ENCODE measurements around the gene CDH8.

Gene CDH8

DNA sequence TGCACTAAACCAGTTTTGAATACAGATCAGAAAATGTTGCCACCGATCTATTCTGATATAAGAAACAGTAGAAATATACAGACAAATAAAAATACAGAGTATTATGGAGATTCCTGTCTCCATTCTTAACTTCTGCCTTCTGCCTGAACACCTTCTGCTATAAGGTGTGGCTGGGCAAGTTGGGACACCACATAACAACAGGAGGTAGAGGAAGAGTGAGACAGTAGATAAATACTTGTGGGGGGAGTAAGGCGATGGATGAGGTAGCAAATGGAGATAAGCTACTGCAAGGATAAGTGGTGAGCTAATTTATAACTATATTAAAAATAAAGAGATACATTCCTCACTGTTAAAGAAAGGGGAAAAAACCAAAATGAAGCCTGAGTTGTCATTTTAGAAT is 143.7 kb downstream of the CDH8 start:
- H3K4me3 ChIP-seq, result no peak overlapping the region
- no peaks in the 10 kb centered on the region for H3K27me3 ChIP-seq
- H3K9me3 ChIP-seq, result no peaks in the 10 kb centered on the region
- TF ChIP-seq, protein P1, sequence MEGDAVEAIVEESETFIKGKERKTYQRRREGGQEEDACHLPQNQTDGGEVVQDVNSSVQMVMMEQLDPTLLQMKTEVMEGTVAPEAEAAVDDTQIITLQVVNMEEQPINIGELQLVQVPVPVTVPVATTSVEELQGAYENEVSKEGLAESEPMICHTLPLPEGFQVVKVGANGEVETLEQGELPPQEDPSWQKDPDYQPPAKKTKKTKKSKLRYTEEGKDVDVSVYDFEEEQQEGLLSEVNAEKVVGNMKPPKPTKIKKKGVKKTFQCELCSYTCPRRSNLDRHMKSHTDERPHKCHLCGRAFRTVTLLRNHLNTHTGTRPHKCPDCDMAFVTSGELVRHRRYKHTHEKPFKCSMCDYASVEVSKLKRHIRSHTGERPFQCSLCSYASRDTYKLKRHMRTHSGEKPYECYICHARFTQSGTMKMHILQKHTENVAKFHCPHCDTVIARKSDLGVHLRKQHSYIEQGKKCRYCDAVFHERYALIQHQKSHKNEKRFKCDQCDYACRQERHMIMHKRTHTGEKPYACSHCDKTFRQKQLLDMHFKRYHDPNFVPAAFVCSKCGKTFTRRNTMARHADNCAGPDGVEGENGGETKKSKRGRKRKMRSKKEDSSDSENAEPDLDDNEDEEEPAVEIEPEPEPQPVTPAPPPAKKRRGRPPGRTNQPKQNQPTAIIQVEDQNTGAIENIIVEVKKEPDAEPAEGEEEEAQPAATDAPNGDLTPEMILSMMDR (IDR thresholded peaks at IDR 0.05), result no peak
- no peak for DNase-seq
- intact Hi-C loops (cut with DNase I; ENCODE audit: low total_unique reads), result no loop called here
- H3K4me1 ChIP-seq, result peaks cover 0 to 6% (median 0%) of the 10 kb centered on the region in 4 donors
- H3K36me3 ChIP-seq, result no peaks in the 10 kb centered on the region
- H3K27ac ChIP-seq, result no peak overlapping the region

DNA sequence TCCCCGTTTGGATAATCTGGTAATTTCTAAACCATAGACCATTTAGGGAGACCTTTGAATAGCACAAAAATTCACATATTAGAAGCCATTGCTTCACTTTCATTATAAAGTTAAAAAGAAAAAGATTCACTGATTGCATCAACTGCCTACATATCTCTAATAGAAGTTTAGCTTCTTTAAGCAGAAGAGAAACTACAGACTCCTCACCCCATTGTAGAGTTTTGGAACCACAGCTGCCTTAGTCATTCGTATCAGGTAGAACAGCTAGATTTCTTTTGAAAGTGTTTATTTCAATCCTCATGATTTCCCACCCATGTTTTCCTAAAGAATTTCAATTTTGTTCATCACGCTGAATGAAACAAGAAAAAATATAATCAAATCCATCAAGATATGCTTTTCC is 144.8 kb downstream of the CDH8 start:
- Histone ChIP-seq H3K27ac (no peak overlapping the region), H3K4me1 (peaks cover 0 to 6% (median 0%) of the 10 kb centered on the region in 4 donors), H3K4me3 (no peak overlapping the region), H3K27me3 (no peaks in the 10 kb centered on the region), H3K36me3 (no peaks in the 10 kb centered on the region), H3K9me3 (no peaks in the 10 kb centered on the region)
- TF ChIP-seq, protein P1 (IDR thresholded peaks at IDR 0.05), result no peak
- no peak for DNase-seq
- intact Hi-C loops (cut with DNase I; ENCODE audit: low total_unique reads), result no loop called here

DNA sequence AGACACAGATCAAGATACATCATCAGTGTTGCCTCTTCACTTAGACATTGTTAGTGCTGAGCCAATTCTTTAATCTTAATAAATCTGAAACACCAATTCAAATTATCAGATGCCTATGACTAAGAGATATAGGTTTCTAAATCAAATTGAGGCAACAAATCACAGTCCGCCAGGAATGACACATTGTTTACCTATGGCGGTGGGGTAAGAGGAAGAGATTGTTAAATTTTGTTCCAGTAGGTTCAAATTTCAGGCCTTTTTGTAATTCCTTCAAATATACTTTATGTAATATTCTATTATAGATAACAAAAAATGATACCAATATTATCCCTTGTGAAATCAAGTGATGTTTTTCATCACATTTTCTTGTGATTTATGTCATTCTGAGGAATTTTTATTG is 145.9 kb downstream of the CDH8 start:
- no peaks in the 10 kb centered on the region for H3K36me3 ChIP-seq
- no peak overlapping the region for H3K27ac ChIP-seq
- H3K27me3 ChIP-seq, result no peaks in the 10 kb centered on the region
- H3K4me3 ChIP-seq, result no peak overlapping the region
- intact Hi-C loops (cut with DNase I; ENCODE audit: low total_unique reads), result no loop called here
- peaks cover 0 to 6% (median 0%) of the 10 kb centered on the region in 4 donors for H3K4me1 ChIP-seq
- H3K9me3 ChIP-seq, result no peaks in the 10 kb centered on the region
- TF ChIP-seq, protein P1 (IDR thresholded peaks at IDR 0.05), result no peak
- DNase-seq, result no peak

DNA sequence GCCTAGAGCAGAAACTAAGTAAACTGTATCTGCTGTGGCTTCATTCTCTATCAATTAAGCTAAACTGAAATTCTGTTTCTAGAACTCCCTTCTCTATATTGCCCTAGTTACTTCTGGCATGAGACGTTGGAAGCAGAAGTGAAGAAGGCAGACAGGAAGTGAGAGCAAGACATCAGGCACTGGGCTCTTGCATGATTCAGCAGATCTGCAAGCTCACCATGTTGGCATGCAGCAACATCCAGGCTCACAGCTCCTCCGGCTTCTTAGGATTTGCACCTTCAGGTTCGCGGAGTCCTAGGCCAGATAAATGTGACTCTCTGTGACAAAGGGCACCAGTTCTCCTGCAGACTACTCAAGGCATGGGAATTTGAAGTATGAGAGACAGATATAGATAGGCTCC is 148.3 kb downstream of the CDH8 start:
- intact Hi-C loops (cut with DNase I; ENCODE audit: low total_unique reads), result no loop called here
- H3K4me3 ChIP-seq, result no peak overlapping the region
- no peaks in the 10 kb centered on the region for H3K9me3 ChIP-seq
- TF ChIP-seq, protein P1 (IDR thresholded peaks at IDR 0.05), result no peak
- DNase-seq, result no peak
- no peaks in the 10 kb centered on the region for H3K27me3 ChIP-seq
- H3K27ac ChIP-seq, result no peak overlapping the region
- no peaks in the 10 kb centered on the region for H3K36me3 ChIP-seq
- peaks cover 0 to 6% (median 0%) of the 10 kb centered on the region in 4 donors for H3K4me1 ChIP-seq

DNA sequence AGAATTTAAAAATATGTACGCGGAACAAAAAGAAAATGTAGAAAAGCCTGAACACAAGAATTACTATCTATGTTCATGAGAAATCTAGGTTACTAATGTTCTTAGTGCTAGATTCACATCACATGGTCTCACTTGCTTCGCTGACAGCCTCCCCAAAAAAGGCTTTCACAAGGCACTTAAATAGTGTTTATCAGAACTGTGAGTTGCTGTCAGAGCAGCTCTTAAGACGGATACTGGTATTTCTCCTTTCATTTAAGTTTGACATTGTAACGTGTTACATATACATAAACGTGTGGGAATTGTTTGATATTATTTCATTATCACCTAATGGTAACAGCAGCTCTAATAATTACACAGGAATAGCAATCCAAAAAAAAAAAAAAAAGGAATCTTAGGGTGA is 150.9 kb downstream of the CDH8 start:
- intact Hi-C loops (cut with DNase I; ENCODE audit: low total_unique reads), result no loop called here
- H3K4me1 ChIP-seq, result peaks cover 0 to 6% (median 0%) of the 10 kb centered on the region in 4 donors
- no peak for DNase-seq
- no peaks in the 10 kb centered on the region for H3K9me3 ChIP-seq
- H3K36me3 ChIP-seq, result no peaks in the 10 kb centered on the region
- H3K27ac ChIP-seq, result no peak overlapping the region
- no peaks in the 10 kb centered on the region for H3K27me3 ChIP-seq
- H3K4me3 ChIP-seq, result no peak overlapping the region
- TF ChIP-seq, protein P1 (IDR thresholded peaks at IDR 0.05), result no peak

DNA sequence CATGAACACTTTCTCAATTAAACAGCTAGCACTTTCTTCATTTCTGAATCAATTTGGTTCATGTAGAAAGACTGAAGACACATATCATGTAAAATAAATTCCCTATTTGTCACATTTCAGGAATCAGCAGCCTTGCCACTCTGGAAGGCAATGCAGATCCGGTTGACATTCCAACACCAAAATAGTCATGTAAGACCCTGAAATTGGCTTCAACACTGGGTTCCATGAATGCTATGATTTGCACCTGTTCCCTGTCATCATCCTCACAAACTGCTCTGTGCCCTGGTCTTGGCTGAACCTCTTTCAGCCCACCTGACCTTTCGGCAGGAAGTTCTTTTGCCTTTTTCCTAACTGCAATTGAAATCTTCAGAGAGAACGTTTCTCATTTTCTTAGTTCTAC is 156.9 kb downstream of the CDH8 start:
- H3K4me1 ChIP-seq, result no peaks in the 10 kb centered on the region
- intact Hi-C loops (cut with DNase I; ENCODE audit: low total_unique reads), result no loop called here
- TF ChIP-seq, protein P1 (IDR thresholded peaks at IDR 0.05), result no peak

More for the DNA sequence above, 156.9 kb downstream of the CDH8 start:
- H3K4me3 ChIP-seq, result no peak overlapping the region
- H3K27ac ChIP-seq, result no peak overlapping the region
- no peaks in the 10 kb centered on the region for H3K36me3 ChIP-seq
- H3K27me3 ChIP-seq, result no peaks in the 10 kb centered on the region
- H3K9me3 ChIP-seq, result no peaks in the 10 kb centered on the region
- no peak for DNase-seq

Data from tibial artery (tissue), 4 donors.